H1 (cell line): ENCODE results near the gene GXYLT2. TPM values are rescaled to one million over a fixed set of nuclear protein-coding genes. Genes with fewer than 3 reads are reported as not detected.

Source experiments
- CTCF ChIA-PET: fragments of 300-600 bp; sonication (Branson Sonifier 250); formaldehyde crosslinking; loops from one replicate; lab custom pipeline; 2021; ENCODE audit not compliant: partially characterized antibody; lab: Charles Lee
- POLR2A ChIA-PET: fragments of 300-600 bp; sonication (Branson Sonifier 250); formaldehyde crosslinking; loops from one replicate; lab custom pipeline; 2021; ENCODE audit warnings: inconsistent platforms; ENCODE audit not compliant: partially characterized antibody; lab: Charles Lee
- DNase-seq, 2 experiments: peaks; one replicate each; pipeline versions ENCODE4 v3.0.0 to v3.0.0-alpha.2; 2010 to 2022; ENCODE audit warnings: low spot score in 2 of 2, low read depth in 1 of 2, mixed read lengths in 1 of 2
- FAIRE-seq: peaks from 2 replicates; lab custom pipeline; 2011; peaks lifted over from hg19 to GRCh38; lab: Jason Lieb, UNC
- H2AFZ ChIP-seq: 2 replicates; pipeline ENCODE4 v1.8.1; 2012; ENCODE audit warnings: low read length, inconsistent platforms
- H2AK5ac ChIP-seq: 2 replicates; pipeline ENCODE4 v1.6.1; 2013; ENCODE audit warnings: low read depth, low read length
- H2BK120ac ChIP-seq: replicated peaks from 2 replicates; pipeline ENCODE3; 2013; ENCODE audit warnings: low read depth, low read length, inconsistent platforms
- H2BK12ac ChIP-seq: 2 replicates; pipeline ENCODE4 v1.6.1; 2013; ENCODE audit warnings: low read depth, low read length
- H2BK15ac ChIP-seq: 2 replicates; pipeline ENCODE4 v1.6.1; 2013; ENCODE audit warnings: low read length
- H2BK20ac ChIP-seq: 2 replicates; pipeline ENCODE4 v1.6.1; 2013; ENCODE audit warnings: low read length
- H2BK5ac ChIP-seq: 2 replicates; pipeline ENCODE4 v1.6.1; 2013; ENCODE audit warnings: low read depth, low read length
- H3K14ac ChIP-seq: 2 replicates; pipeline ENCODE4 v1.6.1; 2013; ENCODE audit warnings: inconsistent platforms; ENCODE audit not compliant: insufficient read length
- H3K18ac ChIP-seq: 2 replicates; pipeline ENCODE4 v1.6.1; 2013; ENCODE audit warnings: low read length; ENCODE audit errors: extremely low read depth
- H3K23ac ChIP-seq: 2 replicates; pipeline ENCODE4 v1.6.1; 2013; ENCODE audit warnings: inconsistent platforms; ENCODE audit not compliant: insufficient read length
- H3K23me2 ChIP-seq: 2 replicates; pipeline ENCODE4 v1.6.1; 2013; ENCODE audit warnings: low read depth, low read length
- H3K27ac ChIP-seq: 2 replicates; pipeline ENCODE4 v1.6.1; 2011; ENCODE audit warnings: low read depth, low read length, inconsistent platforms
- H3K27me3 ChIP-seq, 4 experiments: replicated peaks in 1 of 4; 1 replicate in 1 of 4; 2 replicates in 3 of 4; pipeline versions ENCODE4 v1.6.1 to v1.8.1; 2011 to 2013; ENCODE audit warnings: low read length in 3 of 4, mild to moderate bottlenecking in 3 of 4, inconsistent platforms in 2 of 4, mixed read lengths in 2 of 4, moderate library complexity in 1 of 4; ENCODE audit not compliant: control insufficient read depth in 3 of 4, insufficient read depth in 3 of 4; ENCODE audit errors: extremely low read depth in 1 of 4
- H3K36me3 ChIP-seq, 4 experiments: 2 replicates each; pipeline versions ENCODE4 v1.6.1 to v1.8.1; 2011 to 2013; ENCODE audit warnings: mild to moderate bottlenecking in 4 of 4, low read length in 3 of 4, moderate library complexity in 2 of 4, control low read depth in 1 of 4, inconsistent platforms in 1 of 4; ENCODE audit not compliant: insufficient read depth in 4 of 4, control insufficient read depth in 2 of 4
- H3K4ac ChIP-seq: replicated peaks from 2 replicates; pipeline ENCODE3; 2013; ENCODE audit warnings: low read length, low read depth, mixed read lengths, inconsistent platforms; ENCODE audit not compliant: insufficient read length
- H3K4me1 ChIP-seq, 4 experiments: replicated peaks in 1 of 4; 1 replicate in 1 of 4; 2 replicates in 3 of 4; pipeline versions ENCODE4 v1.6.1 to v1.8.1; 2011 to 2013; ENCODE audit warnings: low read length in 3 of 4, inconsistent platforms in 2 of 4, mixed read lengths in 1 of 4; ENCODE audit not compliant: insufficient read depth in 4 of 4, control insufficient read depth in 3 of 4
- H3K4me2 ChIP-seq, 2 experiments: 2 replicates each; pipeline versions ENCODE4 v1.6.1 to v1.8.1; 2011 to 2013; ENCODE audit warnings: low read depth in 2 of 2, low read length in 2 of 2, control low read depth in 1 of 2, inconsistent platforms in 1 of 2, mild to moderate bottlenecking in 1 of 2; ENCODE audit not compliant: insufficient read depth in 1 of 2
- H3K4me3 ChIP-seq, 4 experiments: fragments of 200-600, 300-600 bp in 1 of 4; sonication (generic), shearing (Covaris generic), sonication (Bioruptor Twin) in 1 of 4; 2 replicates each; pipeline versions ENCODE4 v1.5.1 to v1.8.1; 2011 to 2016; ENCODE audit warnings: low read length in 4 of 4, low read depth in 3 of 4, control low read depth in 2 of 4, inconsistent platforms in 2 of 4, mild to moderate bottlenecking in 2 of 4, mixed read lengths in 1 of 4, moderate library complexity in 1 of 4; ENCODE audit not compliant: insufficient read depth in 2 of 4; ENCODE audit errors: extremely low read depth in 1 of 4
- H3K56ac ChIP-seq: replicated peaks from 2 replicates; pipeline ENCODE3; 2013; ENCODE audit warnings: low read depth, mild to moderate bottlenecking, mixed read lengths, low read length, inconsistent platforms; ENCODE audit not compliant: insufficient read length
- H3K79me1 ChIP-seq: 2 replicates; pipeline ENCODE4 v1.6.1; 2013; ENCODE audit warnings: low read depth, low read length, control low read depth
- H3K79me2 ChIP-seq, 2 experiments: 2 replicates each; pipeline versions ENCODE4 v1.6.1 to v1.8.1; 2012 to 2013; ENCODE audit warnings: low read length in 2 of 2, mild to moderate bottlenecking in 2 of 2, inconsistent platforms in 1 of 2; ENCODE audit not compliant: insufficient read depth in 2 of 2, control insufficient read depth in 1 of 2
- H3K9ac ChIP-seq, 4 experiments: replicated peaks in 1 of 4; 1 replicate in 1 of 4; 2 replicates in 3 of 4; pipeline versions ENCODE4 v1.6.1 to v1.8.1; 2011 to 2013; ENCODE audit warnings: low read depth in 3 of 4, low read length in 3 of 4, control low read depth in 2 of 4, mild to moderate bottlenecking in 2 of 4, moderate library complexity in 2 of 4, inconsistent platforms in 1 of 4; ENCODE audit errors: extremely low read depth in 1 of 4
- H3K9me3 ChIP-seq, 2 experiments: 2 replicates each; pipeline versions ENCODE4 v1.6.1 to v1.8.1; 2012 to 2013; ENCODE audit warnings: mild to moderate bottlenecking in 2 of 2, moderate library complexity in 2 of 2, control low read depth in 1 of 2, inconsistent platforms in 1 of 2, low read depth in 1 of 2, low read length in 1 of 2, mixed read lengths in 1 of 2; ENCODE audit not compliant: insufficient read depth in 2 of 2
- H4K20me1 ChIP-seq, 2 experiments: replicated peaks in 1 of 2; 2 replicates each; pipeline versions ENCODE3 to v1.8.1; 2011 to 2013; ENCODE audit warnings: inconsistent platforms in 2 of 2, low read length in 2 of 2, mild to moderate bottlenecking in 1 of 2; ENCODE audit not compliant: insufficient read depth in 2 of 2, control insufficient read depth in 1 of 2
- H4K5ac ChIP-seq: 2 replicates; pipeline ENCODE4 v1.6.1; 2013; ENCODE audit warnings: low read length, low read depth, mixed read lengths, inconsistent platforms; ENCODE audit not compliant: insufficient read length
- H4K8ac ChIP-seq: 2 replicates; pipeline ENCODE4 v1.8.0; 2013; ENCODE audit warnings: mild to moderate bottlenecking, moderate library complexity, low read length, inconsistent platforms; ENCODE audit not compliant: insufficient read depth; ENCODE audit errors: extremely low read depth
- H4K91ac ChIP-seq: replicated peaks from 2 replicates; pipeline ENCODE3; 2013; ENCODE audit warnings: low read length, mixed read lengths, inconsistent platforms; ENCODE audit not compliant: insufficient read length
- HDAC2 ChIP-seq, 2 experiments: fragments of 300-600 bp in 1 of 2; sonication (generic) in 1 of 2; IDR thresholded peaks; 2 replicates each; pipeline ENCODE4 v1.6.1; 2011 to 2012; ENCODE audit warnings: low read depth in 2 of 2, low read length in 2 of 2, mild to moderate bottlenecking in 2 of 2, moderate library complexity in 2 of 2, borderline replicate concordance in 1 of 2, inconsistent platforms in 1 of 2
- TBP ChIP-seq: IDR thresholded peaks from 2 replicates; pipeline ENCODE4 v1.6.1; 2011; ENCODE audit warnings: low read depth, low read length, improper control_type of control experiment
- WGBS, 2 experiments: shearing (Covaris generic) in 1 of 2; methylation state at CpG; one replicate each; pipeline versions ENCODE4 v1.1.6 to v1.1.7; 2013 to 2015; ENCODE audit warnings: low lambda C conversion rate in 2 of 2, mixed read lengths in 2 of 2, inconsistent platforms in 1 of 2, low coverage in 1 of 2, missing lambda C conversion rate in 1 of 2; ENCODE audit not compliant: insufficient replicate concordance in 2 of 2, insufficient coverage in 1 of 2, insufficient read length in 1 of 2; ENCODE audit errors: extremely low coverage in 1 of 2, missing lambda C conversion rate in 1 of 2; 5-methylcytosine and 5-hydroxymethylcytosine counted together
- polyA plus RNA-seq, 7 experiments: library from polyadenylated mRNA; depleted of rRNA in 3 of 7; stranded (reverse) in 5 of 7; unstranded in 2 of 7; fragments of >200 nt in 5 of 7; fragments of 200-250 nt in 2 of 7; gene quantifications; 1 replicate in 5 of 7; 2 replicates in 1 of 7; 4 replicates in 1 of 7; pipeline versions ENCODE4 v1.2.1 to v1.2.3, GENCODE V29; 2011 to 2013; ENCODE audit warnings: missing spikeins in 2 of 7, mixed read lengths in 2 of 7
- total RNA-seq: library from RNA; stranded (reverse); fragmentation: NEBNext Ultra II Directional; extraction: Animal tissue kit (Norgen Biotek cat#: 25700); gene quantifications from 2 replicates; pipeline ENCODE4 v1.2.1, GENCODE V29; 2021

Gene GXYLT2
- total and polyA plus RNA-seq, 2 of the 8 experiments (the other 6 are each of a cell fraction or from before 2014, with no cell fraction given) = 1.8 to 5.6 TPM

GRCh38 chr3:72961752-72962151 is 73.9 kb downstream of the GXYLT2 start:
- no peaks in the 10 kb centered on the region; a peak in 1 of 7 replicates for H3K4me1 ChIP-seq
- no peak overlapping the region for H4K91ac ChIP-seq
- no peak overlapping the region for H3K14ac ChIP-seq
- no peak overlapping the region for H3K18ac ChIP-seq
- H3K23me2 ChIP-seq = no peaks in the 10 kb centered on the region; the same call in 1 of the 2 replicates
- H3K23ac ChIP-seq = no peak overlapping the region
- H2BK15ac ChIP-seq = no peak overlapping the region
- no peaks in the 10 kb centered on the region for H3K9me3 ChIP-seq
- FAIRE-seq = no peak
- H3K4ac ChIP-seq = no peak overlapping the region
- no peaks in the 10 kb centered on the region for H3K79me2 ChIP-seq
- DNase-seq = no peak
- H4K8ac ChIP-seq = no peak overlapping the region
- H3K27me3 ChIP-seq = no peaks in the 10 kb centered on the region
- H3K36me3 ChIP-seq = no peaks in the 10 kb centered on the region
- H3K56ac ChIP-seq = no peak overlapping the region
- no peak overlapping the region for H2BK5ac ChIP-seq
- H2BK120ac ChIP-seq = no peak overlapping the region
- no peak overlapping the region for H3K4me3 ChIP-seq
- no peak overlapping the region for H3K4me2 ChIP-seq
- CTCF ChIA-PET = no interaction called here
- no peak overlapping the region for H4K5ac ChIP-seq
- 62% methylated on average over 4 of the region's 4 CpGs; no CpG with 5 or more reads in 1 of the 2 experiments for WGBS, 2 experiments
- no peaks in the 10 kb centered on the region for H3K79me1 ChIP-seq
- no peak overlapping the region for H2AK5ac ChIP-seq
- POLR2A ChIA-PET = no interaction called here
- no peaks in the 10 kb centered on the region for H4K20me1 ChIP-seq
- no peak overlapping the region for H2AFZ ChIP-seq
- H2BK20ac ChIP-seq = no peak overlapping the region
- H3K27ac ChIP-seq = no peak overlapping the region
- no peak for TF ChIP-seq HDAC2 (IDR thresholded peaks at IDR 0.05; ENCODE audit: borderline replicate concordance in 1 of 2, low read depth in 2 of 2, low read length in 2 of 2)
- no peak for TF ChIP-seq TBP
- no peak overlapping the region for H3K9ac ChIP-seq
- H2BK12ac ChIP-seq = no peak overlapping the region
